GM12878 (cell line): Measurements from ENCODE around the gene RSPH9. TPM values are rescaled to one million over a fixed set of nuclear protein-coding genes. Genes with fewer than 3 reads are reported as not detected.

Experiments used
- ATAC-seq: fragments of 200-7000 bp; cut with Tn5 transposase; 3 replicates; pipeline ENCODE4 v1.9.1; 2020; ENCODE audit warnings: mild to moderate bottlenecking, moderate library complexity
- BruUV-seq: library from RNA; stranded (reverse); fragments of 400-500 nt; replicated peaks from 2 replicates; lab custom pipeline; 2021; lab: Mats Ljungman, UMichigan
- CTCF ChIA-PET: fragments of 300-600 bp; sonication (Branson Sonifier 250); formaldehyde crosslinking; extraction: SDS; loops from one replicate; lab custom pipeline; 2021; ENCODE audit warnings: inconsistent platforms; lab: Yijun Ruan, JAX
- POLR2A ChIA-PET: fragments of 350-600 bp; formaldehyde crosslinking; extraction: SDS; loops from one replicate; lab custom pipeline; 2021; ENCODE audit warnings: inconsistent platforms; lab: Charles Lee
- RAD21 ChIA-PET: fragments of 300-600 bp; sonication (Branson Sonifier 250); formaldehyde crosslinking; loops from one replicate; lab custom pipeline; 2023; ENCODE audit warnings: antibody characterized with exemption; ENCODE audit not compliant: unreplicated experiment; lab: Charles Lee
- SMC1A ChIA-PET: fragments of 300-600 bp; sonication (Branson Sonifier 250); formaldehyde crosslinking; loops from one replicate; lab custom pipeline; 2023; ENCODE audit not compliant: unreplicated experiment, uncharacterized antibody; lab: Charles Lee
- DNase-seq: peaks from one replicate; pipeline ENCODE4 v3.0.0-alpha.2; 2011; ENCODE audit warnings: low read depth, low spot score
- FAIRE-seq: peaks from 3 replicates; lab custom pipeline; 2011; peaks lifted over from hg19 to GRCh38; lab: Jason Lieb, UNC
- H2AFZ ChIP-seq: 2 replicates; pipeline ENCODE4 v1.6.0; 2011; ENCODE audit warnings: low read depth, low read length, control low read depth; ENCODE audit not compliant: control insufficient read depth
- H3K27ac ChIP-seq: 2 replicates; pipeline ENCODE4 v1.5.1; 2011; ENCODE audit warnings: control low read depth; ENCODE audit not compliant: control insufficient read depth, insufficient read depth
- H3K27me3 ChIP-seq, 2 experiments: replicated peaks in 1 of 2; 2 replicates each; pipeline versions ENCODE4 v1.6.0 to v1.6.1; 2011; ENCODE audit warnings: low read length in 1 of 2; ENCODE audit not compliant: control insufficient read depth in 2 of 2, insufficient read depth in 2 of 2
- H3K36me3 ChIP-seq, 2 experiments: 2 replicates each; pipeline ENCODE4 v1.5.1; 2011; ENCODE audit warnings: low read length in 1 of 2; ENCODE audit not compliant: control insufficient read depth in 2 of 2, insufficient read depth in 2 of 2
- H3K4me1 ChIP-seq: 2 replicates; pipeline ENCODE4 v1.6.1; 2011; ENCODE audit warnings: mild to moderate bottlenecking, low read length, moderate library complexity, mixed read lengths; ENCODE audit not compliant: control insufficient read depth, insufficient read depth
- H3K4me2 ChIP-seq: 2 replicates; pipeline ENCODE4 v1.6.0; 2011; ENCODE audit warnings: control low read depth; ENCODE audit not compliant: control insufficient read depth, insufficient read depth
- H3K4me3 ChIP-seq: fragments of 200-600 bp; sonication (generic); 2 replicates; pipeline ENCODE4 v1.5.1; 2016
- H3K79me2 ChIP-seq: 2 replicates; pipeline ENCODE4 v1.6.0; 2011; ENCODE audit warnings: low read length; ENCODE audit not compliant: control insufficient read depth, insufficient read depth
- H3K9ac ChIP-seq: 2 replicates; pipeline ENCODE4 v1.8.0; 2011; ENCODE audit warnings: low read length, control low read depth, mixed read lengths; ENCODE audit not compliant: control insufficient read depth, insufficient read depth
- H3K9me3 ChIP-seq: replicated peaks from 3 replicates; pipeline ENCODE4 v1.5.1; 2011; ENCODE audit warnings: mild to moderate bottlenecking, low read length; ENCODE audit not compliant: control insufficient read depth, insufficient read depth
- H4K20me1 ChIP-seq: 2 replicates; pipeline ENCODE4 v1.6.0; 2011; ENCODE audit not compliant: control insufficient read depth, insufficient read depth
- ATF3 ChIP-seq: IDR thresholded peaks from 2 replicates; pipeline ENCODE4 v1.6.1; 2011; ENCODE audit warnings: low read depth, mild to moderate bottlenecking, low read length, moderate library complexity, borderline replicate concordance; ENCODE audit errors: extremely low read depth
- HSF1 ChIP-seq: fragments of 150-350 bp; IDR thresholded peaks from 2 replicates; pipeline ENCODE4 v1.6.1; 2014; ENCODE audit warnings: mild to moderate bottlenecking, low read depth, low read length
- IKZF1 ChIP-seq: fragments of 450-650 bp; conservative IDR thresholded peaks from 2 replicates; pipeline ENCODE4 v1.6.1; 2017; ENCODE audit warnings: antibody characterized with exemption, mild to moderate bottlenecking
- NRF1 ChIP-seq: conservative IDR thresholded peaks from 2 replicates; pipeline ENCODE4 v1.6.1; 2011; ENCODE audit warnings: mild to moderate bottlenecking, low read depth, low read length, improper control_type of control experiment
- SMAD5 ChIP-seq: IDR thresholded peaks from 2 replicates; pipeline ENCODE4 v1.6.1; 2016; ENCODE audit warnings: antibody characterized with exemption, low read depth
- TARDBP ChIP-seq: IDR thresholded peaks from 2 replicates; pipeline ENCODE4 v1.6.1; 2016; ENCODE audit warnings: borderline replicate concordance
- TCF7 ChIP-seq: IDR thresholded peaks from 2 replicates; pipeline ENCODE4 v1.6.1; 2014; ENCODE audit warnings: antibody characterized with exemption, borderline replicate concordance
- ZBED1 ChIP-seq: IDR thresholded peaks from 2 replicates; pipeline ENCODE4 v1.6.1; 2016; ENCODE audit warnings: borderline replicate concordance
- ZNF207 ChIP-seq: fragments of 450-650 bp; IDR thresholded peaks from 2 replicates; pipeline ENCODE4 v1.6.1; 2014; ENCODE audit warnings: antibody characterized with exemption, mild to moderate bottlenecking, borderline replicate concordance
- ZNF384 ChIP-seq: IDR thresholded peaks from 2 replicates; pipeline ENCODE4 v1.6.1; 2012; ENCODE audit warnings: low read depth, mild to moderate bottlenecking, low read length, improper control_type of control experiment, borderline replicate concordance
- WGBS: methylation state at CpG from one replicate; pipeline ENCODE4 v1.1.6; 2016; ENCODE audit warnings: low lambda C conversion rate; ENCODE audit not compliant: insufficient replicate concordance, insufficient coverage; ENCODE audit errors: missing lambda C conversion rate; 5-methylcytosine and 5-hydroxymethylcytosine counted together
- in situ Hi-C: fragments of 300-500 bp; cut with MboI; formaldehyde crosslinking; loops from 9 replicates; pipeline ENCODE4 v1.14.3; 2018; ENCODE audit warnings: mixed read lengths
- intact Hi-C: fragments of 100-400 bp; cut with micrococcal nuclease; formaldehyde crosslinking; loops from one replicate; pipeline ENCODE4 v1.14.2; 2022; ENCODE audit not compliant: unreplicated experiment
- polyA plus RNA-seq, 11 experiments: library from polyadenylated mRNA; depleted of rRNA in 4 of 11; unstranded in 6 of 11; stranded (reverse) in 5 of 11; fragments of >200 nt; fragmentation: Nextera tagmentation in 4 of 11; fragmentation: Illumina TruSeq in 1 of 11; extraction: Ambion mirVana in 4 of 11; extraction: Trizol in 1 of 11; gene quantifications; 1 replicate in 1 of 11; 2 replicates in 10 of 11; pipeline versions ENCODE4 v1.2.1 to v1.2.3, GENCODE V29; 2011 to 2016; ENCODE audit warnings: inconsistent platforms in 2 of 11, missing spikeins in 2 of 11, low read depth in 1 of 11
- total RNA-seq, 4 experiments: library from RNA; depleted of rRNA in 3 of 4; stranded (reverse); fragments of >200 nt in 3 of 4; fragmentation: Illumina TruSeq in 1 of 4; extraction: Trizol in 1 of 4; gene quantifications; 2 replicates each; pipeline versions ENCODE4 v1.2.1 to v1.2.3, GENCODE V29; 2013 to 2021
- TF ChIP-seq, protein P1 (sequence below): IDR thresholded peaks from 2 replicates; pipeline ENCODE4 v1.6.1; 2011; ENCODE audit warnings: mild to moderate bottlenecking, low read depth, low read length, moderate library complexity; ENCODE audit not compliant: insufficient replicate concordance
- TF ChIP-seq, protein P2 (sequence below): fragments of 450-650 bp; IDR thresholded peaks from 2 replicates; pipeline ENCODE4 v1.6.1; 2017; ENCODE audit warnings: mild to moderate bottlenecking
- TF ChIP-seq, protein P3 (sequence below): IDR thresholded peaks from 2 replicates; pipeline ENCODE4 v1.6.1; 2012; ENCODE audit warnings: low read depth, low read length, improper control_type of control experiment
- TF ChIP-seq, protein P4 (sequence below): fragments of 450-650 bp; formaldehyde crosslinking; IDR thresholded peaks from 2 replicates; pipeline ENCODE4 v1.4.0; 2022; ENCODE audit warnings: mild to moderate bottlenecking, moderate library complexity

RSPH9 gene
- total and polyA plus RNA-seq, 10 of the 15 experiments (the other 5 are each of a cell fraction or from before 2014, with no cell fraction given): 0.26 to 0.63 (median 0.36) TPM; not detected in 6

- FAIRE-seq (no peak), DNase-seq (no peak), ATAC-seq (peak; percentile 14)
- Histone ChIP-seq H3K4me3 (peak overlapping the region; percentile 64; the same call in 1 of the 2 replicates), H3K79me2 (no peaks in the 10 kb centered on the region; the same call in 1 of the 2 replicates), H3K4me2 (peak overlapping the region; percentile 82), H3K9me3 (no peaks in the 10 kb centered on the region), H3K36me3 (peaks cover 0 to 6% of the 10 kb centered on the region in 2 experiments; a peak in 2 of 4 replicates), H4K20me1 (no peaks in the 10 kb centered on the region), H3K9ac (no peak overlapping the region), H3K27ac (no peak overlapping the region), H3K4me1 (no peaks in the 10 kb centered on the region), H2AFZ (peak overlapping the region; percentile 75), H3K27me3 (no peaks in the 10 kb centered on the region)
- ChIA-PET RAD21 (interaction anchor here (1.2 kb wide), 2 partner anchors 18 to 23 kb away, joined by 3 read pairs; no protein-coding TSS in a partner anchor), SMC1A (interaction anchor here (0.7 to 1.9 kb wide), 5 partner anchors 9 to 558 kb away, joined by 3 to 5 read pairs (median 3); partner anchors contain the start of gene GTPBP2), POLR2A (interaction anchor here (0.6 to 2.2 kb wide), 3 partner anchors 8 to 16 kb away, joined by 5 to 9 read pairs (median 8); partner anchors contain the start of genes GTPBP2 and MAD2L1BP), CTCF (interaction anchor here (0.5 to 2.2 kb wide), 7 partner anchors 16 to 430 kb away, joined by 3 to 7 read pairs (median 4); partner anchors contain the start of gene GTPBP2)
- BruUV-seq: no TSS peak
- 16% methylated on average over 9 of the region's 9 CpGs for WGBS
- intact Hi-C loops: no loop called here
- in situ Hi-C loops: no loop called here
- TF ChIP-seq IKZF1: no peak
- TF ChIP-seq NRF1: no peak
- TF ChIP-seq, protein P1, sequence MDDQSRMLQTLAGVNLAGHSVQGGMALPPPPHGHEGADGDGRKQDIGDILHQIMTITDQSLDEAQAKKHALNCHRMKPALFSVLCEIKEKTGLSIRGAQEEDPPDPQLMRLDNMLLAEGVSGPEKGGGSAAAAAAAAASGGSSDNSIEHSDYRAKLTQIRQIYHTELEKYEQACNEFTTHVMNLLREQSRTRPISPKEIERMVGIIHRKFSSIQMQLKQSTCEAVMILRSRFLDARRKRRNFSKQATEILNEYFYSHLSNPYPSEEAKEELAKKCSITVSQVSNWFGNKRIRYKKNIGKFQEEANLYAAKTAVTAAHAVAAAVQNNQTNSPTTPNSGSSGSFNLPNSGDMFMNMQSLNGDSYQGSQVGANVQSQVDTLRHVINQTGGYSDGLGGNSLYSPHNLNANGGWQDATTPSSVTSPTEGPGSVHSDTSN: no peak
- TF ChIP-seq TCF7: no peak
- no peak for TF ChIP-seq ZNF384
- TF ChIP-seq, protein P2, sequence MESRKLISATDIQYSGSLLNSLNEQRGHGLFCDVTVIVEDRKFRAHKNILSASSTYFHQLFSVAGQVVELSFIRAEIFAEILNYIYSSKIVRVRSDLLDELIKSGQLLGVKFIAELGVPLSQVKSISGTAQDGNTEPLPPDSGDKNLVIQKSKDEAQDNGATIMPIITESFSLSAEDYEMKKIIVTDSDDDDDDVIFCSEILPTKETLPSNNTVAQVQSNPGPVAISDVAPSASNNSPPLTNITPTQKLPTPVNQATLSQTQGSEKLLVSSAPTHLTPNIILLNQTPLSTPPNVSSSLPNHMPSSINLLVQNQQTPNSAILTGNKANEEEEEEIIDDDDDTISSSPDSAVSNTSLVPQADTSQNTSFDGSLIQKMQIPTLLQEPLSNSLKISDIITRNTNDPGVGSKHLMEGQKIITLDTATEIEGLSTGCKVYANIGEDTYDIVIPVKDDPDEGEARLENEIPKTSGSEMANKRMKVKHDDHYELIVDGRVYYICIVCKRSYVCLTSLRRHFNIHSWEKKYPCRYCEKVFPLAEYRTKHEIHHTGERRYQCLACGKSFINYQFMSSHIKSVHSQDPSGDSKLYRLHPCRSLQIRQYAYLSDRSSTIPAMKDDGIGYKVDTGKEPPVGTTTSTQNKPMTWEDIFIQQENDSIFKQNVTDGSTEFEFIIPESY: no peak
- no peak for TF ChIP-seq ZBED1
- TF ChIP-seq, protein P3, sequence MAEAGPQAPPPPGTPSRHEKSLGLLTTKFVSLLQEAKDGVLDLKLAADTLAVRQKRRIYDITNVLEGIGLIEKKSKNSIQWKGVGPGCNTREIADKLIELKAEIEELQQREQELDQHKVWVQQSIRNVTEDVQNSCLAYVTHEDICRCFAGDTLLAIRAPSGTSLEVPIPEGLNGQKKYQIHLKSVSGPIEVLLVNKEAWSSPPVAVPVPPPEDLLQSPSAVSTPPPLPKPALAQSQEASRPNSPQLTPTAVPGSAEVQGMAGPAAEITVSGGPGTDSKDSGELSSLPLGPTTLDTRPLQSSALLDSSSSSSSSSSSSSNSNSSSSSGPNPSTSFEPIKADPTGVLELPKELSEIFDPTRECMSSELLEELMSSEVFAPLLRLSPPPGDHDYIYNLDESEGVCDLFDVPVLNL: no peak
- TF ChIP-seq ATF3: no peak
- TF ChIP-seq HSF1: no peak
- no peak for TF ChIP-seq TARDBP
- TF ChIP-seq, protein P4, sequence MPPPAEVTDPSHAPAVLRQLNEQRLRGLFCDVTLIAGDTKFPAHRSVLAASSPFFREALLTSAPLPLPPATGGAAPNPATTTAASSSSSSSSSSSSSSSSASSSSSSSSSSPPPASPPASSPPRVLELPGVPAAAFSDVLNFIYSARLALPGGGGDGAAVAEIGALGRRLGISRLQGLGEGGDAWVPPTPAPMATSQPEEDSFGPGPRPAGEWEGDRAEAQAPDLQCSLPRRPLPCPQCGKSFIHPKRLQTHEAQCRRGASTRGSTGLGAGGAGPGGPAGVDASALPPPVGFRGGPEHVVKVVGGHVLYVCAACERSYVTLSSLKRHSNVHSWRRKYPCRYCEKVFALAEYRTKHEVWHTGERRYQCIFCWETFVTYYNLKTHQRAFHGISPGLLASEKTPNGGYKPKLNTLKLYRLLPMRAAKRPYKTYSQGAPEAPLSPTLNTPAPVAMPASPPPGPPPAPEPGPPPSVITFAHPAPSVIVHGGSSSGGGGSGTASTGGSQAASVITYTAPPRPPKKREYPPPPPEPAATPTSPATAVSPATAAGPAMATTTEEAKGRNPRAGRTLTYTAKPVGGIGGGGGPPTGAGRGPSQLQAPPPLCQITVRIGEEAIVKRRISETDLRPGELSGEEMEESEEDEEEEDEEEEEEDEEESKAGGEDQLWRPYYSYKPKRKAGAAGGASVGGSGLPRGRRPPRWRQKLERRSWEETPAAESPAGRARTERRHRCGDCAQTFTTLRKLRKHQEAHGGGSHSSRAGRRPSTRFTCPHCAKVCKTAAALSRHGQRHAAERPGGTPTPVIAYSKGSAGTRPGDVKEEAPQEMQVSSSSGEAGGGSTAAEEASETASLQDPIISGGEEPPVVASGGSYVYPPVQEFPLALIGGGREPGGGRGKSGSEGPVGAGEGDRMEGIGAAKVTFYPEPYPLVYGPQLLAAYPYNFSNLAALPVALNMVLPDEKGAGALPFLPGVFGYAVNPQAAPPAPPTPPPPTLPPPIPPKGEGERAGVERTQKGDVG (CRISPR knock-in tag): no peak
- no peak for TF ChIP-seq ZNF207
- TF ChIP-seq SMAD5: no peak
Measured at GRCh38 chr6:43645613-43645964, 753 bp downstream of the RSPH9 start.
